Measurements from ENCODE around the gene FAT1.

Gene FAT1

DNA sequence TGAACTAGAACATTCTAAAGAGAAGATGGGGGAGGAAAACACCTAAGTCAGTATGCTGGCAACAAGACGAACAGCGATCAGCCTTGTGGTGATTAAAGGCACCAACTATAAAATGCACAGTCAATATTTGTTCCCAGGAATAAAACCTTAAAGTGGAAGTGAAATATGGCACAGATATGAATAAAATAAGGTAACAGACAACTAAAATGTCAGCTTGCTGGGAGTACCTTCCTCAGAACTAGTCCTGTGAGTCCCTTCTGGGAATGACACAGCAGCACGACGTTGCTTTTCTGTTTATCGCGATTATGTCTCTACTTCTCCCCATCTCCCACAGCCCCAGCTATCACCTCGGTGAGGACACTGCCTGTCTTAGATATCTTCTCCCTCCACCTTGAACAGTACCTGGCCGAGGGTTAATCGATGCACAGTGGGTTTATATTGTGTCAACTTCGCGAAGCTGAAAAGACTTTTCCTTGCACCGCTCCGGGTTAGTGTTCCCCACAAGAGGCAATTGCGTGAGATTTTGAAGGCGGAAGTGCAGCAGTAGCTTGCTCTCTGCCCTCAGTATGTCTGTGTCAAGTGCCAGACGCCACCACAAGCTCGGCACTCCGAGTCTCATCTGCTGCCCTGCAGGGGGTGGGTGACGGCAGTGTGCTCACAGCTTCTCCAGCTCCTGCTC is 185.7 kb downstream of the FAT1 start:
- no peak for TF ChIP-seq CTCF (conservative IDR thresholded peaks at IDR 0.05)
- peak overlapping the region; percentile 61 for H3K27ac ChIP-seq
